ENCODE measurements around the gene CCDC124.

DNA sequence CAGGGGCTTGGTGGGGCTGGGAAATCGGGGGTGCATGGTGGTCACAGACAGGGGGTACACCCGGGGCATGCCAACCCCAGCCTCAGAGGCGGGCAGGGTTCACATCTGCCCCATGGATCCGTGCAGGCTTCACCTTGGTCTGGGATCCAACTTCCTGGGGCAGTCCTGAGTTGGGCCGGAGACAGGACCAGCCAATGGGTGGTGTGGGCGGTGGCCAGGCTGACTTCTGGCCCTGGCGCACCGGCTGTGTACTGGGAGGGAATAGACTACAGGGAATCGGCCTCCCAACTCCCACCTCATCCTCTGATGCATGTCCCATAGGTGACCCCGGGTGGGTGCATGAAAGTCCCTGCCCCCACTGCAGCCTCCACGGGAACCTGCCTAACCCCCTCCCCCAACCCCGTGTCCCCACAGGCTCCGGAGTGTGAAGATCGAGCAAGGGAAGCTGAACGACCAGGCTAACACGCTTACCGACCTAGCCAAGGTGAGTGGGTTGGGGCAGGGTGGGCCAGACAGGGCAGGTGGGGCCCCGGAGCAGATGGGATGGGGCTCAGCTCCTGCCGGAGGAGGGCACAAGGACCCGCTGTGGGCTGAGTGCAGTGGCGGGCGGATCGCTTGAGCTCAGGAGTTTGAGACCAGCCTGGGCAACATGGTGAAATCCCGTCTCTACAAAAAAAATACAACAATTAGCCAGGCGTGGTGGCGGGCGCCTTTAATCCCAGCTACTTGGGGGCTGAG, 60.4 kb downstream of the CCDC124 start:
- TF ChIP-seq, protein P1, sequence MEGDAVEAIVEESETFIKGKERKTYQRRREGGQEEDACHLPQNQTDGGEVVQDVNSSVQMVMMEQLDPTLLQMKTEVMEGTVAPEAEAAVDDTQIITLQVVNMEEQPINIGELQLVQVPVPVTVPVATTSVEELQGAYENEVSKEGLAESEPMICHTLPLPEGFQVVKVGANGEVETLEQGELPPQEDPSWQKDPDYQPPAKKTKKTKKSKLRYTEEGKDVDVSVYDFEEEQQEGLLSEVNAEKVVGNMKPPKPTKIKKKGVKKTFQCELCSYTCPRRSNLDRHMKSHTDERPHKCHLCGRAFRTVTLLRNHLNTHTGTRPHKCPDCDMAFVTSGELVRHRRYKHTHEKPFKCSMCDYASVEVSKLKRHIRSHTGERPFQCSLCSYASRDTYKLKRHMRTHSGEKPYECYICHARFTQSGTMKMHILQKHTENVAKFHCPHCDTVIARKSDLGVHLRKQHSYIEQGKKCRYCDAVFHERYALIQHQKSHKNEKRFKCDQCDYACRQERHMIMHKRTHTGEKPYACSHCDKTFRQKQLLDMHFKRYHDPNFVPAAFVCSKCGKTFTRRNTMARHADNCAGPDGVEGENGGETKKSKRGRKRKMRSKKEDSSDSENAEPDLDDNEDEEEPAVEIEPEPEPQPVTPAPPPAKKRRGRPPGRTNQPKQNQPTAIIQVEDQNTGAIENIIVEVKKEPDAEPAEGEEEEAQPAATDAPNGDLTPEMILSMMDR (IDR thresholded peaks at IDR 0.05) = no peak
- TF ChIP-seq POLR2A (IDR thresholded peaks at IDR 0.05) (no peak), POLR2AphosphoS5 (IDR thresholded peaks at IDR 0.05; ENCODE audit: insufficient read depth in 1 of 2, low read depth in 1 of 2) (no peak)
